Measurements from ENCODE around the gene AMDHD2.

GRCh38 chr16:2513405-2514332 is 6.5 kb upstream of the AMDHD2 start, which contains the start of gene ATP6V0C:
- TF ChIP-seq, protein P1, sequence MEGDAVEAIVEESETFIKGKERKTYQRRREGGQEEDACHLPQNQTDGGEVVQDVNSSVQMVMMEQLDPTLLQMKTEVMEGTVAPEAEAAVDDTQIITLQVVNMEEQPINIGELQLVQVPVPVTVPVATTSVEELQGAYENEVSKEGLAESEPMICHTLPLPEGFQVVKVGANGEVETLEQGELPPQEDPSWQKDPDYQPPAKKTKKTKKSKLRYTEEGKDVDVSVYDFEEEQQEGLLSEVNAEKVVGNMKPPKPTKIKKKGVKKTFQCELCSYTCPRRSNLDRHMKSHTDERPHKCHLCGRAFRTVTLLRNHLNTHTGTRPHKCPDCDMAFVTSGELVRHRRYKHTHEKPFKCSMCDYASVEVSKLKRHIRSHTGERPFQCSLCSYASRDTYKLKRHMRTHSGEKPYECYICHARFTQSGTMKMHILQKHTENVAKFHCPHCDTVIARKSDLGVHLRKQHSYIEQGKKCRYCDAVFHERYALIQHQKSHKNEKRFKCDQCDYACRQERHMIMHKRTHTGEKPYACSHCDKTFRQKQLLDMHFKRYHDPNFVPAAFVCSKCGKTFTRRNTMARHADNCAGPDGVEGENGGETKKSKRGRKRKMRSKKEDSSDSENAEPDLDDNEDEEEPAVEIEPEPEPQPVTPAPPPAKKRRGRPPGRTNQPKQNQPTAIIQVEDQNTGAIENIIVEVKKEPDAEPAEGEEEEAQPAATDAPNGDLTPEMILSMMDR (IDR thresholded peaks at IDR 0.05 in 8 of 11, conservative IDR thresholded peaks at IDR 0.05 in 3 of 11), result no peak
- peak; percentile 61 to 91 (median 87) for TF ChIP-seq POLR2A (IDR thresholded peaks at IDR 0.05)
